Chondrocyte (in vitro differentiated cells): ENCODE results near the gene ST6GALNAC5. TPM values are rescaled to one million over a fixed set of nuclear protein-coding genes. Genes with fewer than 3 reads are reported as not detected.

Experiments used
- DNase-seq: peaks from one replicate; pipeline ENCODE4 v3.0.0; 2021; ENCODE audit warnings: mixed read lengths, low spot score
- H3K27ac Mint-ChIP-seq: one replicate; pipeline ENCODE4 v1.8.0; 2021; ENCODE audit warnings: mild to moderate bottlenecking, moderate library complexity, mixed read lengths; ENCODE audit not compliant: unreplicated experiment
- H3K27me3 Mint-ChIP-seq: 2 replicates; pipeline ENCODE4 v1.8.0; 2021; ENCODE audit warnings: low read depth, mixed read lengths
- H3K36me3 Mint-ChIP-seq: 2 replicates; pipeline ENCODE4 v1.8.0; 2021; ENCODE audit warnings: low read depth, mixed read lengths
- H3K4me1 Mint-ChIP-seq: 2 replicates; pipeline ENCODE4 v1.8.0; 2021; ENCODE audit warnings: low read depth, mild to moderate bottlenecking, mixed read lengths
- H3K4me3 Mint-ChIP-seq: one replicate; pipeline ENCODE4 v1.8.0; 2021; ENCODE audit warnings: mild to moderate bottlenecking, moderate library complexity, mixed read lengths; ENCODE audit not compliant: unreplicated experiment
- H3K9me3 Mint-ChIP-seq: 2 replicates; pipeline ENCODE4 v1.8.0; 2021; ENCODE audit warnings: low read depth, mixed read lengths
- total RNA-seq: library from RNA; stranded (reverse); gene quantifications from 3 replicates; pipeline ENCODE4 v1.2.1, GENCODE V29; 2021
- TF ChIP-seq, protein P1 (sequence below): fragments of 200-600 bp; sonication (generic); IDR thresholded peaks from 2 replicates; pipeline ENCODE4 v1.5.0; 2021; ENCODE audit warnings: antibody characterized with exemption, mild to moderate bottlenecking, moderate library complexity

The ST6GALNAC5 gene
- total RNA-seq, 1 donor from 2014 or later, result 7.3 TPM

- no peak overlapping the region for H3K27ac Mint-ChIP-seq
- H3K27me3 Mint-ChIP-seq, result no peaks in the 10 kb centered on the region
- H3K9me3 Mint-ChIP-seq, result no peaks in the 10 kb centered on the region
- no peak overlapping the region for H3K4me3 Mint-ChIP-seq
- H3K36me3 Mint-ChIP-seq, result no peaks in the 10 kb centered on the region
- DNase-seq, result no peak
- H3K4me1 Mint-ChIP-seq, result peaks cover 4% of the 10 kb centered on the region
- TF ChIP-seq, protein P1, sequence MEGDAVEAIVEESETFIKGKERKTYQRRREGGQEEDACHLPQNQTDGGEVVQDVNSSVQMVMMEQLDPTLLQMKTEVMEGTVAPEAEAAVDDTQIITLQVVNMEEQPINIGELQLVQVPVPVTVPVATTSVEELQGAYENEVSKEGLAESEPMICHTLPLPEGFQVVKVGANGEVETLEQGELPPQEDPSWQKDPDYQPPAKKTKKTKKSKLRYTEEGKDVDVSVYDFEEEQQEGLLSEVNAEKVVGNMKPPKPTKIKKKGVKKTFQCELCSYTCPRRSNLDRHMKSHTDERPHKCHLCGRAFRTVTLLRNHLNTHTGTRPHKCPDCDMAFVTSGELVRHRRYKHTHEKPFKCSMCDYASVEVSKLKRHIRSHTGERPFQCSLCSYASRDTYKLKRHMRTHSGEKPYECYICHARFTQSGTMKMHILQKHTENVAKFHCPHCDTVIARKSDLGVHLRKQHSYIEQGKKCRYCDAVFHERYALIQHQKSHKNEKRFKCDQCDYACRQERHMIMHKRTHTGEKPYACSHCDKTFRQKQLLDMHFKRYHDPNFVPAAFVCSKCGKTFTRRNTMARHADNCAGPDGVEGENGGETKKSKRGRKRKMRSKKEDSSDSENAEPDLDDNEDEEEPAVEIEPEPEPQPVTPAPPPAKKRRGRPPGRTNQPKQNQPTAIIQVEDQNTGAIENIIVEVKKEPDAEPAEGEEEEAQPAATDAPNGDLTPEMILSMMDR, result no peak
Observed at GRCh38 chr1:76940571-76941335, 73.5 kb downstream of the ST6GALNAC5 start.

DNA sequence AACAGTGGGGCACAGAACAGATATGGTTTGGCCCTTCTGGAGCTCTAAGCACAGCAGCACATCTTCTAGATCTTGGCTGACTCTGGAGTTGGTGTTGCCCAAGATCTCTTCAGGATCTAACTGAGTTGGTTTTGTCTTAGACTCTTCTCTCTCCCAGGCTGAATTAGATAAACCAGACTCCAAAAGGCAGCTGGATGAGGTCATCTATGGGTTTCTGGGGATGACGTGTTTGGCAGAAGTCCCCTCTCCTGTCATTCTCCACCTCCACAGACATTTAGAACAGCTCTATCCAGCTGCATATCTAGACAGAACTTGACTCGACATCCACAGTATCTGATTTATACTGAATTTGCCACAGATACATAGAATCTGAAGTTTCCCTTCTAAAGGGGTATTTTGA lies 75.3 kb downstream of the ST6GALNAC5 start:
- H3K27me3 Mint-ChIP-seq, result no peaks in the 10 kb centered on the region
- no peaks in the 10 kb centered on the region for H3K9me3 Mint-ChIP-seq
- H3K4me1 Mint-ChIP-seq, result peaks cover 4% of the 10 kb centered on the region
- no peak overlapping the region for H3K27ac Mint-ChIP-seq
- no peaks in the 10 kb centered on the region for H3K36me3 Mint-ChIP-seq
- TF ChIP-seq, protein P1, result no peak
- DNase-seq, result no peak
- no peak overlapping the region for H3K4me3 Mint-ChIP-seq

DNA sequence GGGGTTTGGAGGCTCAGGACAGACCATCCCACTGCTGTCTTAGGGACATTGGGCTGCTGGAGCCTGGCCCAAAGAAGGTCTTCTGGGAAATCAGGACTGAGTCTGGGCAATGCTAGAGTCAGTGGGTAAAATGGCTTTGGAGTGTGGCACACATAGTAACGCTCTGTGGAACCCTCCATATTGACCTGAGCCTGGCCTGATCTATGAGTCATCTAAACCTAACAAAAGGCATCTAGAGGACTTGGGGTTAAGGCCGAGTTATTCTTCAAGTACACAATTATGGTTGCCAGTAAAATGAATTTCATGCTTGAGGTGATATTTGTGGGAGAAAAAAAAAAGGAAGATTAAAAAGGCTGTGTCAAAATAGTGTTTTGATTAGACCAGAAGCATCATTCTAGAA lies 77.7 kb downstream of the ST6GALNAC5 start:
- Mint-ChIP-seq H3K4me3 (no peak overlapping the region), H3K27me3 (no peaks in the 10 kb centered on the region), H3K36me3 (no peaks in the 10 kb centered on the region), H3K4me1 (no peaks in the 10 kb centered on the region), H3K27ac (no peak overlapping the region), H3K9me3 (no peaks in the 10 kb centered on the region)
- TF ChIP-seq, protein P1, result no peak
- no peak for DNase-seq

- Mint-ChIP-seq H3K36me3 (no peaks in the 10 kb centered on the region), H3K27me3 (no peaks in the 10 kb centered on the region), H3K27ac (no peak overlapping the region), H3K4me3 (no peak overlapping the region), H3K4me1 (no peaks in the 10 kb centered on the region), H3K9me3 (no peaks in the 10 kb centered on the region)
- no peak for DNase-seq
- TF ChIP-seq, protein P1, result no peak
Observed at GRCh38 chr1:76948846-76949245, 81.6 kb downstream of the ST6GALNAC5 start.

- no peak for DNase-seq
- no peak overlapping the region for H3K27ac Mint-ChIP-seq
- no peak overlapping the region for H3K4me3 Mint-ChIP-seq
- no peaks in the 10 kb centered on the region for H3K4me1 Mint-ChIP-seq
- no peaks in the 10 kb centered on the region for H3K36me3 Mint-ChIP-seq
- TF ChIP-seq, protein P1, result no peak
- no peaks in the 10 kb centered on the region for H3K9me3 Mint-ChIP-seq
- no peaks in the 10 kb centered on the region for H3K27me3 Mint-ChIP-seq
Observed at GRCh38 chr1:76949503-76949902, 82.2 kb downstream of the ST6GALNAC5 start.
